HG03378 (cell line): Measurements from ENCODE around the gene IRS2.

Experiments used
- ATAC-seq: cut with Tn5 transposase; IDR thresholded peaks from one replicate; pipeline ENCODE4 v1.9.1; 2021; ENCODE audit warnings: mild to moderate bottlenecking, moderate library complexity; ENCODE audit not compliant: unreplicated experiment

The IRS2 gene

GRCh38 chr13:109782823-109783431 lies 3.5 kb downstream of the IRS2 start:
- ATAC-seq = no peak

GRCh38 chr13:109782066-109782822 lies 4.1 kb downstream of the IRS2 start:
- no peak for ATAC-seq

GRCh38 chr13:109781384-109782065 lies 4.9 kb downstream of the IRS2 start:
- no peak for ATAC-seq

- ATAC-seq = no peak
Observed at GRCh38 chr13:109780845-109781383, 5.5 kb downstream of the IRS2 start.

- ATAC-seq = no peak
Observed at GRCh38 chr13:109779876-109780510, 6.4 kb downstream of the IRS2 start.

- ATAC-seq = no peak
Observed at GRCh38 chr13:109779074-109779473, 7.3 kb downstream of the IRS2 start.

GRCh38 chr13:109778102-109778542 lies 8.3 kb downstream of the IRS2 start:
- ATAC-seq = no peak

- ATAC-seq = no peak
Observed at GRCh38 chr13:109776575-109776974, 9.8 kb downstream of the IRS2 start.

- ATAC-seq = no peak
Observed at GRCh38 chr13:109773786-109774185, 12.6 kb downstream of the IRS2 start.

- ATAC-seq = no peak
Observed at GRCh38 chr13:109773276-109773675, 13.1 kb downstream of the IRS2 start.

GRCh38 chr13:109771926-109772325 lies 14.5 kb downstream of the IRS2 start:
- ATAC-seq = no peak

- no peak for ATAC-seq
Observed at GRCh38 chr13:109770436-109770835, 15.9 kb downstream of the IRS2 start.

- ATAC-seq = no peak
Observed at GRCh38 chr13:109769921-109770320, 16.5 kb downstream of the IRS2 start.

- no peak for ATAC-seq
Observed at GRCh38 chr13:109769275-109769674, 17.1 kb downstream of the IRS2 start.

- ATAC-seq = no peak
Observed at GRCh38 chr13:109768616-109769015, 17.8 kb downstream of the IRS2 start.

- ATAC-seq = no peak
Observed at GRCh38 chr13:109768176-109768575, 18.2 kb downstream of the IRS2 start.

- ATAC-seq = no peak
Observed at GRCh38 chr13:109767023-109767422, 19.4 kb downstream of the IRS2 start.

GRCh38 chr13:109764470-109765291 lies 21.7 kb downstream of the IRS2 start:
- ATAC-seq = no peak

GRCh38 chr13:109764045-109764444 lies 22.3 kb downstream of the IRS2 start:
- no peak for ATAC-seq

GRCh38 chr13:109762791-109763190 lies 23.6 kb downstream of the IRS2 start:
- no peak for ATAC-seq
